Right kidney (tissue), 1 donor: ENCODE results near the gene TMEM132C.
A peak's percentile ranks its signal among the peaks of the same experiment; 100 is the strongest.

Experiments
- DNase-seq: peaks from one replicate; pipeline ENCODE4 v3.0.0-alpha.2; 2016

Gene TMEM132C

DNA sequence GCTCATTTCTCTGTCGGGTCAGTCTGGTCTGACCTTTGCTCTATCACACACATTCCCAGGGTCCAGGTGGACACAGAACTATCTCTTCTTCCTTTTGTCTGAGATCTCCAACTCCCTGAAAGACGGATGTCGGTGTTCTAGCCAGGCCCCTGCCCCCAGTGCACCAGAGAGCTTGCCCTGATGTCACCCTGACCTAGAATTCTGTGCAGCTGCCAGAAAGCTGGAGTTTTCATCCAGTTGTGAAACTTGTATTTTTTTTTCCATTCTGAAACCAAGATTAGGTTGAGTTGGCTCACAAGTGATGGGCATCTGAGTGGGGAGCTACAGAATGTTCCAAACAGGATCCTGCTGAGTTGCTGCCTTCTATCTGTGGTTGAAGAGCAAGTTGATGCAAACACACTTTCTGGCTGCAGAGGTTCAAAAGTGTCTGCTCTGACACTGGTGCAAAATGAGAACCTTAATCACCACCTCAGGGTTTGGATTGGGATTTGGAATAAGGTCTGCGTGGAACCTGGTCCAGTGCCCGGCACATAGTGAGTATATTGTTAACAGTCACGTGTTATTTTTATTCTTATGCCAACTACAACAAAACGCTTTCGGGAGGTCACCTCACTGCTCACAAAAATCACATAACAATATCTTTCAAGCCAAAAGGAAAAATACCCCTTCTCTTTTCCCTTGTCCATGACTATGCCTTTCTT, 345.3 kb downstream of the TMEM132C start:
- no peak for DNase-seq

DNA sequence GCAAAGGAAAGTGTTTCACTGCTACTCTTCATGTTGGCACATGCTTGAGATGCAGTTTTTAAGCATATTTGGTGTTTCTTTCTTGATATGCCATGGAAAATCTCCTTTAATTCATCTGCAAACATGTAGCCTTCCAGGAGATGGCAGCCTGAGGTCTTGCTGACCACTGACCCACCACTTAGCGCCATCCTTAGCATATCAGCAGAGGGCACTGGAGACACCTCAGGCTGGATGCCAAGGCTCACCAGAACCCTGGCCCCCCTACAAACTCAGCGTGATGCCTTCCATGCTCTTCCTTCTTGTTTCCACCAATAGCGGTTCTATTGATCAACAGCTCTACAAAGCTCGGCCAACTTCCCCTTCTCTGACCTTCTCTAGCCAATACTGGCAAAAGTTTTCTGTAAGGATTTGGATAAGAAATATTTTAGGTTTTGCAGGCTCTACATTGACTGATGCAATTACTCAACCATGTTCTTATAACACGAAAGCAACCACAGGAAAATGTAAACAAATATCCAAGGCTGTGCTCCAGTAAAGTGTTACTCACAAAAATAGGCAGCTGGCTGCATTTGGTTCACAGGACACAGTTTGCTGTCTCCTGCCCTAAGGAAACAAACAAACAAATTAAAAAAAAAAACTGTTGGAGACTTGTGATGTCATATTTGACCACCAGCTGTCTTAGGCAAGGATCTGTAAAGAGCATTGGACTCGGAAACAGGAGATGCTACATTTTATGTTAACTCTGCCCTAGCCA, 347.0 kb downstream of the TMEM132C start:
- DNase-seq = no peak

DNA sequence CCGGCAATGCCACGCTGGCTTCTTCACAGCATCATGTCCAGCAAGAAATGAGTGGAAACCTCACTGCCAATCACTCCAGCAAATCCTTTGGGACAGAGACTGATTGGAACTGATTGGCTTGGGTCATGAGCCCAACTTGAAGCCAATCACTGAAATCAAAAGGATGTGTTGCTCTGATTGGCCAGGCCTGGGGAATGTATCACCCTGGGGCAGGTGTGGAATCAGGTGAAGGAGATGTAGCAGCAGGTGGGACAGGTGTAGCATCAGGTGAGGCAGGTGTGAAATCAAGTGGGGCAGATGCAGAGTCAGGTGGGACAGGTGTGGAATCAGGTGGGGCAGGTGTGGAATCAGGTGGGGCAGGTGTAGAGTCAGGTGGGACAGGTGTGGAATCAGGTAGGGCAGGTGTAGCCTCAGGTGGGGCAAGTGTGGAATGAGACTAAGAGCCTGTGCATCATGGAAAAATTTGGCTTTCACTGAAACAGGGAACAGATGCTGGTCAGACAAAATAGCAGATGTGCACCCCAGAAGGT, 350.4 kb downstream of the TMEM132C start:
- DNase-seq = no peak

DNA sequence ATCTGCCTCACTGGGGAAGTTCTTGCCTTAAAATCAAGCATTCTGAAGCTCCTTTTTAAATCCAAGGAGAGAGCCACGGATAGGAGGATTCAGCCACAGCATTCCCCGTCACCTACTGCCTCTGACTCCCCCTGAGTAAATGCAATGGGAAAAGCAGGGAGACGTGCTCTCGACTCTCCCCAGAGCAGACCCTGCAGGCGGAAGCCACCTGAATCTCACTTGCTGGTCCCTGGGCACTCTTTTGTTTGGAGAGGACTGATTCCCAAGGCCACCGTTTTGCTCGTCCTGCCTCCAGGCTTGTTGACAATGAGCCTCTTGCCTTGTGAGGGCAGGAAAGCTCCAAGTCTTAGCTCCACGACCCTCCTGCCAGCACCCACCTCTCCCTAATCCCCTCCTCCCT, 352.3 kb downstream of the TMEM132C start:
- DNase-seq = no peak

DNA sequence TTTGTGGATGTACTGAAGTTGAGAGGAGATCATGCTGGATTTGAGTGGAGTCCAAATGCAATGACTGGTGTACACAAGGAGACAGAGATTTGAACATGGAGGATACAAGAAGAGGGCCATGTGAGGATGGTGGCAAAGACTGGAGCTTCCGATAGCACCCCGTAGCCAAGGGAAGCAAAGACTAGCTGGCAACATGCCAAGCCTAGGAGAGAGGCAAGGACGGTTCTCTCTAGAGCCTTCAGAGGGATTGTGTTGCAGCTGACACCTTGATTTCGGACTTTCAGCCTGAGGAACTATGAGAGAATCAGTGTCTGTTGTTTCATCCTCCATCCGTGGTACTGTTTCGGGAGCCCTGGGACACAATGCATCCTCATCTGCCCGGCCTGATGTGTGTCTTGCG, 354.3 kb downstream of the TMEM132C start:
- no peak for DNase-seq

DNA sequence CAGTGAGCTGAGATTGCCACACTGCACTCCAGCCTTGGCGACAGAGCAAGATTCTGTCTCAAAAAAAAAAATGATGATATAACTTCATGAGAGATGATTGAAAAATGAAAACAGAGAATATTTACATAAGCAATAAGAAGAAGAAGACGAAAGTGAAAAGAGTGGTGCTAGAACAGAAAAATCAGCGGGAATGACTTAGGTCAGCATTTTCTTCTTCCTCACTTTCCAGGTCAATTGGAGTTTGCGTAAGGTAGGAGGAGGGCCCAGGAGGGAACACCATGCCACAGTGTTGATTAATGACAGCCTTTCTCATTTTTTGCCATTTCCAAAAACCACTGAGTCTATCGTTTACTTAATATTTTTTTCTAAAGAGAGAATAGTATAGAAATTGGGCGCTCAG, 356.8 kb downstream of the TMEM132C start:
- no peak for DNase-seq

DNA sequence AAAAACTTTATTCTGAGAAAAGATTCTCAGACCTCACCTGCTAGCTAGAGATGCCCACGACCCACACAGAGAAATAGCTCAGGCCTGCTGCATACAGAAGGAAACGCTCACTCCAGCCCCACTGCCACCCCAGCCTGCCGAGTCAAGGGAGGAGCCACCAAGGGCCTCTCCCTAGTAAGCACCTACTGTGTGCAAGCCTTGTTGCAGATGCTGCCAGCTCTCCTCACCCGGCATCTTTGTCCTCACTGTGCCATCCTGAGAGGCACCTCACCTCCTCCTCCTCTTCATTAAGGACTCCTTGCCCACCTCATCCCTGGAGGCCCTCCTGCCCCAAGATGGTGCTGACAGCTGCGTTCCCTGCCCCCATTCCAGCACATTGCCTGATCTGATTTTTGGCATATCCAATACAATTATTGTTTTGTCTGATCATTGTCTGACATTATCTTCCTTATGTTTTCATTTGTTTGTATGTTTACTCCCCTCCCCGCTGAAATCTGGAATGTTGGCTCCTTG, 359.9 kb downstream of the TMEM132C start:
- DNase-seq = no peak

DNA sequence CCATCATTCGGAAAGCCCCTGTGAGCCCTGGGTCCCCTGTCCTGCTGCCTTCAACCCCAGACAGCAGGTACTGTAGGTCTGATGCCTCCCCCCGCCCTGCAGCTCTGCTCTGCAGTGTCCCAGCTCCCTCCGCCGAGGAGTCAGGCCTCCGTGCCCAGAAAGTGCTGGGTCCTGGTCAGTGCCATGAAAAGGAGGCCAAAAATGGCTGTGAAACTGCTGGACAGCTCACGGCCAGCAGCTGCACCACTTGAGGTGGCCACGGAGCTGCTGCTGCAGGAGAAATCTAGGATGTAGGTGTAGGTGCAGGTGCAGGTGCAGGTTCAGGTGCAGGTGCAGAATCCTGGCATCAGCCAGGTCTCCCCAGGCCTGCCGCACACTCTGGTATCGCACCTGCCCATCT, 360.7 kb downstream of the TMEM132C start:
- no peak for DNase-seq

DNA sequence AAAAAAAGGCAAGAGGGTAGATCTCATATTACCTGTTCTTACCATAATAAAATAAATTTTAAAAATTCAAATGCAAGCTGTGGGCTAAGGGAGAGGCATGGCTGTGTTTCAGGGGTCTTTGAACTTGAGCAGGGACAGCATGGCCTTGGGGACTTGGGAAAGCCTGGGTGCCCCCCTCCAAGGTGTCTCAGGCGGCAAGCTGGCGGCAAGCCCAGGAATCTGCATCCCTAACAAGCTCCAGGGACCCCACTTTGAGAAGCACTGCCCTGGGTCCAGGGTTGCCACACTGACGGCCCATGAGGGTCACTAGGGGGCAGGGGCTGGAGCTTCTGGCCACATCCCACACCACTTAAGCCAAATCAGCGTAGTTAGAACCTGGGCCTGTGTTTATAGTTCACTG, 363.0 kb downstream of the TMEM132C start:
- no peak for DNase-seq

DNA sequence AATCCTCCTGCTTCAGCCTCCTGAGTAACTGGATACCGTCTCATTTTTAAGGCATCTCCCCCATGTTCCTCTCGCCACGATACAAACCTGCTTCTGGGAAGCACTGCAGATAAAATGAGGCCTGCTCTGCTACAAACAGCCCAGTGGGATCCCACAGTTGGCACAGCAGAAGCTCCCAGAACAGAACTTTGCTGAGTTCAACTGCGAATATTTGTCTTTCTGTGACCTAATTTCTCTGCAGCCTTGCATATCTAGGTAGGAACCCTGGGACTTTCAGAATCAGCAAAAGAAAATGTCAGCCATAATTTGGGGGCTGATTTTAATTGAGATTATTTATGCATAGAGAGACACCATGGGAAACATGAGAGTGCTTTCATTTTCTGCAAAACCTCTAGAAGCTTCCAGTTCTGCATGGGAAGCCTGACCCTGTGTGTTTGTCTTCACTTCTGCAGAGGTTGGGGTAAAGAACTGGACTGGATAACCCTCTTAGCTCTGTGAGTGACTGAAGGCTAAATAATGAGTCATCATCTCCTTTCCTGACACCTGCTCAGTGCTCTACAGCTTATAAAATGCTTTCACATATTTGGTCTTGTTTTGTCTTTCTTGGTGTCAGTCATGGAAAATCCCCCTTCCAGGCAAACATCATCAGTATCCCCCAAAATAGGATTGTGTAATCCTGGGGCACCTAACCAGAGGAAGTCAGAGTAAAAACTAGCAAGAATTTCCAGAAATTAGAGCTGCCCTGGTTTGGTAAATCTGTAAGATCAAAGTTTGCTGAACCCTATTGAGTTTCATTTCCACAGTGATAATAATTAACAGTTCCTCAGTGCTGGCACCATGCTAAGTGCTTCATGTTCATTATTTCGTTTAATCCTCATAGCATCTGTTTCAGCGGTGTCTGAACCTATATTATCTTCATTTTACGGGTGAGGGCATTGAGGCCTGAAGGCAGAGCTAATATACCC, 371.0 kb downstream of the TMEM132C start:
- DNase-seq = peak; percentile 6

DNA sequence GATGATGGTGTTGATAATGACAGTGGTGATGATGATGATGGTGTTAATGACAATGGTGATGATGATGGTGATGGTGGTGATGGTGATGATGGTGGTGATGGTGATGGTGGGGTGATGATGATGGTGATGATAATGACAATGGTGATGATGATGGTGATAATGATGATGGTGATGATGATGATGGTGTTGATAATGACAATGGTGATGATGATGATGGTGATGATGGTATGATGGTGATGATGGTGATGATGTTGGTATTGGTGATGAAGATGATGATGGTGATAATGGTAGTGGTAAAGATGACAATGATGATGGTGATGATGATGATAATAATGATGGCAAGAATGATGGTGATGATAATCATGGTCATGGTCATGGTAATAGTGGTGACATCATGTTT, 372.1 kb downstream of the TMEM132C start:
- no peak for DNase-seq

DNA sequence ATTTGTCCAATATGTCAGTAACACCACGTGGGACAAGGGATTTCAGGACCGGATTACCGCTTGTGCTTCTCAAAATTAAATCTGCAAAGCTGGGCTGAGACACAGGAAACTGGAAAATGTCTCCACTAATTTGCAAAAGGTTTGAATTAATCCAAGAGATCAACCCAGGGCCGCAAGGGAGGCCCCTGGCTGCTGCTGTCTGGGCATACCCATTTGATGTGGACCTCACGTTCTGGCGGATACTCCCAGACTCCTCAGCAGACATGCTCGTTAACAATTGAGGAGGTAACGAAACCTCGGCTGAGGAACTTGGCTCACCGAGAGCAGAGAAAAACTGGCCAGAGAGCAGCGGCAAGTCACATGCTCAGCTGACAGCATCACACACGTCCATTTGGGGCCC, 376.2 kb downstream of the TMEM132C start:
- DNase-seq = no peak

DNA sequence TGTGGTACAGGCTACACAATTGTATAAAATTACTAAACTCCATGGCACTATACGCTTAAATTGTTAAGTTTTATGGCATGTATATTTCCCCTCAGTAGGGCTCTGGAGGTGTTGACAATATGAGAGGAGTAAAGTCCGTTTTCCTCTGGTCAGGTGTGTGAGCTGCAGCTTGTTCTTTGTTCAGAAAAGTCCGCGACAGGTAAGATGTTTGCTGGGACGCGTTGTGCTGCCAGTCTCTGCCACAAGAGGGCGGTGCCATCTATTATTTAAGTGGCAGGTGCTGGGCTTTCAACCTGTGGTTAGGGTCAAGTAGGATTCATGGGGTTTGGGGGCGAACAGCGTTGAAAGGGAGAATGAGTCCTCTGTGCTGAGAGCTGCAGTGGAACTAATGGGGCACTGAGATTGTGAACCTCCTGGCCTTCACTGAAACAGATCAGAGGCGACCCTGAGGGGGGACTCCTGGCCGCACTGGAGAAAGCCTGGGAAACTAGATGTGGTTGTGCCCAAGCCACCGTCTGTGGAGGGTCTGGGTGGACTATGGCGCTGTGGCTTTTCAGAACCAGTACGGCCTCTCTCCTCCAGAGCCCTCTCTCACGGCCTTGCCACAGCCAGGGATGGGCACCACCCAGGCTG, 377.8 kb downstream of the TMEM132C start:
- peak; percentile 7 for DNase-seq

DNA sequence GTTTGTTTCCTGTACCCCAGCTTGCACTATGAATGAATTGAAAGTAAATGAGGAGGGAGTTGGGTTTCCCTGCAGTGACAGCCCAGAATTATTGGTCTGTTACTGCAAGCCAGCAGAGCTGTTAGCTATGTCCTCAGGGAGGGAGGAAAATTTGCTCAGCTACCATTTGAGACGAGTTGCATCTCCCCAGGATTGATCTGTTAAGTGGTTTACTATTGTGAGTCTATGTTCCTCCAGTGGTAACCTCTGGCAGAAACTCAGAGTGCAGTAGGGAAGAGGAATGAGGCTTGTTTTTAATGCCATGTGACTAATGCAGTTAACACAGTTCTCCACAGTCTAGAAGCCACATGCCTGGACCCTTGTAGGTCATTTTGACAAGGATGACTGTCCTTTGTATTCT, 382.9 kb downstream of the TMEM132C start:
- no peak for DNase-seq

DNA sequence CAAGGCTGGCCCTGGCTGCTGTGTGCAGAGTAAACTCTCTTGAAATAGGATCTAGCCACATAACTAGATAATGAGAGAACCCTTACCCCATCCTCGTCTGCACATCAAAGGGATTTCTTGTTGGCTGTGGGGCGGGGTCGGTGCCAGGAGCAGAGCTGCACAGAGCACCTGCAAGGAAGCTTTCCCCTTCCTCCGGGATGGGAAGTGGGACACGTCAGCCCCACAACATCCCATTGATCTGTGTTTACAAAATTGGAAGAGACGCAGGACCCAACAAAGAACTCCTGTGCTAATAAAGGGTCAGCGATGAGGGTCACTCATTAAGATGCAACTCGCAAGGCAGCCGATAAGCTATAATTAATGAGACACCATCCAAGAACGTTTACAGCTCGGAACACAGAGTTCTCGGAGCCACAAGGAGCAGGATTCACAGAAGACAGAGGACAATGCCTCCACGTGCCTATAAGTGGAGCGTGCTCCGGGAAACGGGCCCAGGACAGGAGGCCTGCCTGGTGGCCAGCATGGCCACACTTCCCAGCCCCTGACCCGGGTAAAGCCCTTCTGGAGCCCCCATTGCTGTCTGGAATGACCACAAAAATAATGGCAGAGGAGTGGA, 385.3 kb downstream of the TMEM132C start:
- no peak for DNase-seq

DNA sequence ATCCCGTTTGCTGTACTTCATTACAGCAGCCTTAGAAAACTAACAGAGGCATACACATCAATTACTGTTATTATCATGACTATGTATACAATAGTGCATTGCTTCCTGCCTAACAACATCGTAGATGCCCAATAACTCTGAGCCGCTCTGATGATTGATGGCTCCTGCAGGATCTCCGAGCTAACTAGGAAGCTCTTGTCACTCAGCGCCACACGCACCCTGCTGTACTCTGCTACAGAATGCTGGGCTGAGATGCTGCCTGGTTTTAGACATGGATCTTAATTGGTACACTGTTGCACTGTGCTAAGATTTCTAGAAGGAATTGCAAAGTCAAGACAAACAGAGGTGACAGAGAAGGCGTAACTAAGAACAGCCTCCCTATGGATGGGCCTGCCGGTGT, 387.5 kb downstream of the TMEM132C start:
- no peak for DNase-seq

DNA sequence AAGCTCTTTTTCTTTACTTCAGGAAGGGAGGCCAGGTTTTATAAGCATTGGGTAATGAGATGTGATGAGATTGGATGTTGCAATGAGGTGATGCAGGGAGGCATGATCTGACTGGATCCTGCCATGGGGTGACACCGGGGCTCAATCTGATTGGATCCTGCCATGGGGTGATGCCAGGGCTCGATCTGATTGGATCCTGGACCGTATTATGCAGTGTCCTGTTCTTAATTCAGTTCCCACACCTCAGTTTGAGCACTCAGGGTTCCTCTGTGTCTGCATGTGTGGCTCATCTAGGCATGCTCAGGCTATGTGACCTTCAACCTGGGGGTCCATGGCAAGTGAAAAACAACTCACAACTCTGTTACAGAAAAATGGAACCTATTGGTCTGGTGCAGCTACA, 390.4 kb downstream of the TMEM132C start:
- DNase-seq = no peak

DNA sequence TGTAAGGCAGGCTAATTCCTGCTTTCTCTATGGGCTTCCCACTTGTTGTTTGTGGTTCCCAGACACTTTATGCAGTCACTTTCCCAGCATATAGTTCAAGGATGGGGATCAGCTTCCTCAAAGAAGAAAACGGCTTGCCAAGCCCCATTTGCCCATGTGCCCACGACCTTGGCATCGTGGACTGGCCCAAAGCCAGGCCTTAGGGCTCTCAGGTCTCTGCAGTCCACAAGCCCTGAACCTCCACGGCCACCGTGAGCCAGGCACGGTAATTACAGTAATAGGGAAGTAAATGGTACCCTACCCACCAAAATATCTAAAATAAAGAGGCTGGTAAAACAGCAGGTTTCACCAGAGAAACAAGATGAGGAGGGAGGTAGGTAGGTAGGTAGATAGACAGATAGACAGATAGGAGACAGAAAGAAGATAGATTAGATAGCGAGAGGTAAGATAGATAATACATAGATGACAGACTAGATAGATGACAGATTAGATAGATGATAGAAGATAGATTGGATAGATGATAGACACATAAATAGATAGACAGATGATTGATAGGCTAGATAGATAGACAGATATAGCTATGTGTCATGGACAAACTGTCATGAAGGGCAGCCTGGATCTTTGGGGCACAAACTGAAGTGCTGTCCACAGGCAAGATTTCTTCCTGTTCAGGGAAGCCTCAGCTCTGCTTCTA, 393.7 kb downstream of the TMEM132C start:
- no peak for DNase-seq

DNA sequence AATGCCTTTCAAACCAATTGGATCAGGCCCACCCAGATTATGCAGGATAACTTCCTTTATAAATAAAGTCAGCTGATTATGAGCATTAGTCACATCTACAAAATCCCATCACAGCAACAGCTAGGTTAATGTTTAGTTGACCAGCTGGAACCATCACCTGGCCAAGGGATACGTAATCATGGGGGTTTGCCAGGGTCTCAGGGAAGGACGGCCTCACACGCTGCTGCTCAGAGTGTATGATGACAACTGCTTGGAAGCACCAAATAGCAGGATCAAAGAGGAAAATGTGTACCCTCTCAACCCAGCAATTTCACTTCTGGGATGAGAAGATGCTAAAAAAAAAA, 394.2 kb downstream of the TMEM132C start:
- DNase-seq = no peak

DNA sequence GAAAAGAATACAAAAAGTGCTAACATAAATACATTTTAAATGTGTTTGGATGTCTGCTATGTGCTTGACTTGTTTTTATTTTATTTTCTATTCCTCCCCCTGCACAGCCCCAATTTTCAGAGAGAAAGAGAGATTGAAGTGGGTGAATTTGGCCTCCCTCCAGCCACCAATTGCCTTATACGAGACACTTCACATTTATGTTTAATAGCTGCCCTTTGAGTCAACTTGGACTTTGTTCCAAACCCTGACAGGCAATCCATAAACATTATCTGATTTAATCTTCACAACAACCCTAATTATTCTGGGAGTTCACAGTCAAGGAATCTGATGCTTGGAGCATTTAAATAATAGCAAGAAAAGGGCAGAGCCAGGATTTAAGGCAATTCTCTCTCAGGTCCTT, 395.1 kb downstream of the TMEM132C start:
- DNase-seq = no peak

DNA sequence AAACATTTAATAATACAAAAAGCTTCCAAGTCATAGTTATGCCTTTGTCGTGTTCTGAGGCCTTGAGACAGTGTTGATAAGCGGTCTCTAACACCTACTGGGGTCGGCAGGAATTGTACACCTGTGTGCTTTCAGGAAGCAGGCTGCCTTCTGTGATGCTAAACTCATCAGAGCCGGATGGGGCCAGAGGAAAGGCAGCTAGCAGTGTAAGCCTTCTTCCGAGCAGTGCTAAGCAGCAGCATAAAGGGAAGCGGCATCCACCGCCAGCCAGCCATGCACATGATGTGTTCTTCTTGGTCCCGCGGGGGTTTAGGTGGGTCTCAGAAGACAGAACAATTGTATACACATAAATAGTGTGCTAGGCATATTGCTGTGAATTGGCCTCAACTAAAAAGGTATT, 397.5 kb downstream of the TMEM132C start:
- no peak for DNase-seq
